ENCODE data around the gene CORIN.

DNA sequence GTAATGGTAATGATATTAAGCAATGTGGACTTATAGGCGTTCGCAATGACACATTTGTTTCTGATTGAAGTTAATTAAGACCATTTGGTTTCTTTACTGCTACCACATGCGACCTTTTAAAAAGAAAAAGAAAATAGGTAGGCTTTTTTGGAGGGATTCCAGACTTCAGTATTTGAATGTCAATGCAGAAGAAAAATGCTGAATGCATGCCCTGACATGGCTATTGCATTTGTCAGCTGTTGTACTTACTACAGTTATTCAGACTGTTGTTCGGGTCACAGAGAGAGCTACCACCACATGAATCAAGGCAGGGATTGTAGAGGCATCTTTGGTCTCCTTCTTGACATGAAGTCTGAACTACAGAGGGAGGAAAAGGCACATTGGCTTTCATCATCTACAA lies 163.7 kb downstream of the CORIN start:
- no peak for TF ChIP-seq ZNF384 (IDR thresholded peaks at IDR 0.05)
- TF ChIP-seq TARDBP (IDR thresholded peaks at IDR 0.05), result no peak
- no peak for TF ChIP-seq SP1 (IDR thresholded peaks at IDR 0.05)
- no peak for TF ChIP-seq FOXM1 (IDR thresholded peaks at IDR 0.05; ENCODE audit: borderline replicate concordance)
- TF ChIP-seq SUZ12 (IDR thresholded peaks at IDR 0.05), result no peak
- TF ChIP-seq ELF4 (IDR thresholded peaks at IDR 0.05), result no peak
- no peak for TF ChIP-seq BHLHE40 (IDR thresholded peaks at IDR 0.05; ENCODE audit: borderline replicate concordance)
- TF ChIP-seq FOXK2 (IDR thresholded peaks at IDR 0.05), result no peak

All from HEK293T (cell line).